ENCODE results near the gene ADGRV1. TPM values are rescaled to one million over a fixed set of nuclear protein-coding genes. Genes with fewer than 3 reads are reported as not detected.

The ADGRV1 gene
- total RNA-seq, 1 donor from 2014 or later, result 10.0 TPM

- H3K9me3 ChIP-seq (ENCODE audit: insufficient read depth, low read depth, low read length), result no peaks in the 10 kb centered on the region
- no peak overlapping the region for H3K9ac ChIP-seq (ENCODE audit: low read length)
- H3K27ac ChIP-seq (ENCODE audit: low read depth, low read length), result no peak overlapping the region
- H3K27me3 ChIP-seq (ENCODE audit: insufficient read depth, low read length), result no peaks in the 10 kb centered on the region
- DNase-seq (ENCODE audit: low read depth) (no peak), FAIRE-seq (no peak)
- TF ChIP-seq EZH2 (IDR thresholded peaks at IDR 0.05; ENCODE audit: insufficient read depth, low read length) (no peak), CTCF (IDR thresholded peaks at IDR 0.05; ENCODE audit: insufficient read depth, low read depth, low read length) (no peak)
- Mint-ChIP-seq H3K36me3 (ENCODE audit: low read depth, unreplicated experiment) (no peaks in the 10 kb centered on the region), H3K27me3 (ENCODE audit: low read depth, unreplicated experiment) (no peaks in the 10 kb centered on the region), H3K27ac (ENCODE audit: unreplicated experiment) (no peak overlapping the region), H3K9me3 (ENCODE audit: unreplicated experiment) (no peaks in the 10 kb centered on the region), H3K4me1 (ENCODE audit: low read depth, unreplicated experiment) (no peaks in the 10 kb centered on the region), H3K4me3 (ENCODE audit: unreplicated experiment) (no peak overlapping the region)
- H3K4me1 ChIP-seq (ENCODE audit: insufficient read depth, low read length), result no peaks in the 10 kb centered on the region
- H2AFZ ChIP-seq (ENCODE audit: low read depth, low read length), result no peak overlapping the region
- no peak overlapping the region for H3K4me3 ChIP-seq (ENCODE audit: insufficient read depth, low read depth, low read length)
- no peak overlapping the region for H3K4me2 ChIP-seq (ENCODE audit: low read length)
- no peaks in the 10 kb centered on the region for H4K20me1 ChIP-seq (ENCODE audit: insufficient read depth, low read length)
- H3K36me3 ChIP-seq (ENCODE audit: insufficient read depth, low read length), result no peaks in the 10 kb centered on the region
- H3K79me2 ChIP-seq (ENCODE audit: insufficient read depth, low read length), result no peaks in the 10 kb centered on the region
These were observed 448.1 kb downstream of the ADGRV1 start for GRCh38 chr5:91006713-91007112.

- no peak for TF ChIP-seq EZH2 (IDR thresholded peaks at IDR 0.05; ENCODE audit: insufficient read depth, low read length)
- TF ChIP-seq CTCF (IDR thresholded peaks at IDR 0.05; ENCODE audit: insufficient read depth, low read depth, low read length), result no peak
These were observed 448.7 kb downstream of the ADGRV1 start for GRCh38 chr5:91007251-91007650.

GRCh38 chr5:91007780-91008402, 449.3 kb downstream of the ADGRV1 start:
- H3K27me3 Mint-ChIP-seq (ENCODE audit: low read depth, unreplicated experiment), result no peaks in the 10 kb centered on the region
- Histone ChIP-seq H2AFZ (ENCODE audit: low read depth, low read length) (no peak overlapping the region), H3K9me3 (ENCODE audit: insufficient read depth, low read depth, low read length) (no peaks in the 10 kb centered on the region), H3K4me2 (ENCODE audit: low read length) (no peak overlapping the region), H3K27ac (ENCODE audit: low read depth, low read length) (no peak overlapping the region), H3K27me3 (ENCODE audit: insufficient read depth, low read length) (no peaks in the 10 kb centered on the region), H3K36me3 (ENCODE audit: insufficient read depth, low read length) (no peaks in the 10 kb centered on the region), H3K4me1 (ENCODE audit: insufficient read depth, low read length) (no peaks in the 10 kb centered on the region), H3K4me3 (ENCODE audit: insufficient read depth, low read depth, low read length) (no peak overlapping the region), H3K79me2 (ENCODE audit: insufficient read depth, low read length) (no peaks in the 10 kb centered on the region), H3K9ac (ENCODE audit: low read length) (no peak overlapping the region), H4K20me1 (ENCODE audit: insufficient read depth, low read length) (no peaks in the 10 kb centered on the region)
- no peaks in the 10 kb centered on the region for H3K4me1 Mint-ChIP-seq (ENCODE audit: low read depth, unreplicated experiment)
- no peak overlapping the region for H3K4me3 Mint-ChIP-seq (ENCODE audit: unreplicated experiment)
- H3K36me3 Mint-ChIP-seq (ENCODE audit: low read depth, unreplicated experiment), result no peaks in the 10 kb centered on the region
- H3K9me3 Mint-ChIP-seq (ENCODE audit: unreplicated experiment), result no peaks in the 10 kb centered on the region
- TF ChIP-seq CTCF (IDR thresholded peaks at IDR 0.05; ENCODE audit: insufficient read depth, low read depth, low read length) (no peak), EZH2 (IDR thresholded peaks at IDR 0.05; ENCODE audit: insufficient read depth, low read length) (no peak)
- no peak overlapping the region for H3K27ac Mint-ChIP-seq (ENCODE audit: unreplicated experiment)
- DNase-seq (ENCODE audit: low read depth) (no peak), FAIRE-seq (no peak)

More at GRCh38 chr5:91007251-91007650, 448.7 kb downstream of the ADGRV1 start:
- DNase-seq (ENCODE audit: low read depth), result no peak
- H3K9me3 ChIP-seq (ENCODE audit: insufficient read depth, low read depth, low read length), result no peaks in the 10 kb centered on the region
- Mint-ChIP-seq H3K9me3 (ENCODE audit: unreplicated experiment) (no peaks in the 10 kb centered on the region), H3K36me3 (ENCODE audit: low read depth, unreplicated experiment) (no peaks in the 10 kb centered on the region), H3K4me3 (ENCODE audit: unreplicated experiment) (no peak overlapping the region), H3K4me1 (ENCODE audit: low read depth, unreplicated experiment) (no peaks in the 10 kb centered on the region), H3K27ac (ENCODE audit: unreplicated experiment) (no peak overlapping the region), H3K27me3 (ENCODE audit: low read depth, unreplicated experiment) (no peaks in the 10 kb centered on the region)
- H3K4me1 ChIP-seq (ENCODE audit: insufficient read depth, low read length), result no peaks in the 10 kb centered on the region
- no peak overlapping the region for H3K4me3 ChIP-seq (ENCODE audit: insufficient read depth, low read depth, low read length)
- no peaks in the 10 kb centered on the region for H3K79me2 ChIP-seq (ENCODE audit: insufficient read depth, low read length)
- no peaks in the 10 kb centered on the region for H4K20me1 ChIP-seq (ENCODE audit: insufficient read depth, low read length)
- no peaks in the 10 kb centered on the region for H3K27me3 ChIP-seq (ENCODE audit: insufficient read depth, low read length)
- no peak for FAIRE-seq
- no peaks in the 10 kb centered on the region for H3K36me3 ChIP-seq (ENCODE audit: insufficient read depth, low read length)
- no peak overlapping the region for H3K27ac ChIP-seq (ENCODE audit: low read depth, low read length)
- H3K4me2 ChIP-seq (ENCODE audit: low read length), result no peak overlapping the region
- no peak overlapping the region for H3K9ac ChIP-seq (ENCODE audit: low read length)
- no peak overlapping the region for H2AFZ ChIP-seq (ENCODE audit: low read depth, low read length)
